PC-3 (cell line): Measurements from ENCODE around the gene PPP1CC.

Source experiments
- CTCF ChIP-seq: fragments of 300-600 bp; sonication (generic); conservative IDR thresholded peaks from 2 replicates; pipeline ENCODE4 v1.5.1; 2017; ENCODE audit warnings: antibody characterized with exemption, low read depth, mild to moderate bottlenecking, low read length
- EZH2 ChIP-seq: fragments of 300-600 bp; sonication (generic); IDR thresholded peaks from one replicate; pipeline ENCODE4 v1.6.1; 2017; ENCODE audit warnings: antibody characterized with exemption, mild to moderate bottlenecking, low read length; ENCODE audit not compliant: unreplicated experiment

GRCh38 chr12:110760204-110760609, 17.5 kb upstream of the PPP1CC start:
- TF ChIP-seq CTCF (no peak), EZH2 (no peak)
